Measurements from ENCODE around the gene PSMA5. TPM values are rescaled to one million over a fixed set of nuclear protein-coding genes. Genes with fewer than 3 reads are reported as not detected.

Gene PSMA5
- total RNA-seq, 1 experiment from 2014 or later = 150 TPM

- H3K9me3 Mint-ChIP-seq = no peaks in the 10 kb centered on the region
- no peak overlapping the region for H3K27ac Mint-ChIP-seq
- H3K36me3 Mint-ChIP-seq = peaks cover 35% of the 10 kb centered on the region
- ATAC-seq = no peak
- H3K4me3 Mint-ChIP-seq = no peak overlapping the region
- CTCF ChIA-PET = interaction anchor here (1.3 to 1.6 kb wide), 2 partner anchors 19 to 47 kb away, joined by 3 to 5 read pairs; partner anchors contain the start of gene SORT1
- no peak for DNase-seq (ENCODE audit: low spot score)
- TF ChIP-seq ZBTB21 (CRISPR knock-in tag; IDR thresholded peaks at IDR 0.05; ENCODE audit: borderline replicate concordance) (no peak), ZNF219 (CRISPR knock-in tag; IDR thresholded peaks at IDR 0.05; ENCODE audit: borderline replicate concordance) (no peak), NR2C2 (CRISPR knock-in tag; IDR thresholded peaks at IDR 0.05) (no peak), JUN (CRISPR knock-in tag; IDR thresholded peaks at IDR 0.05) (no peak)
- POLR2A ChIA-PET = no interaction called here
- no peaks in the 10 kb centered on the region for H3K4me1 Mint-ChIP-seq
- H3K27me3 Mint-ChIP-seq (ENCODE audit: low read depth) = no peaks in the 10 kb centered on the region
Measured at GRCh38 chr1:109351457-109351856, 74.8 kb downstream of the PSMA5 start.

DNA sequence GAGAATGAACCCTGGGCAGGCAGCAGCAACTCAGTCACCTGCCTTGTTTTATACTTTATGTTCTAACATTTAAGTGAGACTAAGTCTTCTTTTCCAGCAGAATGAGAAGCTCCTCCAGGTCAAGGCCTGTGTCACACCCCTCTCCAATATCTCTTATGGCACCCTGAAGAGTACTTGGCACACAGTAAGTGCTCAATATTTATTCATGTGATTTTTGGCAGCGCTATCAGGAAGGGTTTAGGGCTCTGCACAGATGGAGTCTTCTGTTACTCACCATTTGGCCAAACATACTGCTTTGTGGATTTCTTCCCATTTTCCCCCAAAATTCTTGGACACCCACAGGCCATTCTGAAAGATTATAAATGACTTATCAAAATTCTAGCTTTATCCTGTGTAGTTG lies 75.6 kb downstream of the PSMA5 start:
- ChIA-PET CTCF (interaction anchor here (1.3 to 1.6 kb wide), 2 partner anchors 20 to 47 kb away, joined by 3 to 5 read pairs; partner anchors contain the start of gene SORT1), POLR2A (interaction anchor here (1.3 kb wide), 1 partner anchor 47 kb away, joined by 3 read pairs; the partner anchor contains the start of gene SORT1)
- DNase-seq (ENCODE audit: low spot score) (no peak), ATAC-seq (no peak)
- Mint-ChIP-seq H3K36me3 (peaks cover 36% of the 10 kb centered on the region), H3K27ac (no peak overlapping the region), H3K4me1 (no peaks in the 10 kb centered on the region), H3K27me3 (ENCODE audit: low read depth) (no peaks in the 10 kb centered on the region), H3K9me3 (no peaks in the 10 kb centered on the region), H3K4me3 (no peak overlapping the region)
- TF ChIP-seq PRRX2 (CRISPR knock-in tag; IDR thresholded peaks at IDR 0.05) (no peak), ZNF317 (CRISPR knock-in tag; IDR thresholded peaks at IDR 0.05; ENCODE audit: borderline replicate concordance, low read depth) (no peak), FOXK1 (CRISPR knock-in tag; IDR thresholded peaks at IDR 0.05) (no peak)
- TF ChIP-seq, protein P1, sequence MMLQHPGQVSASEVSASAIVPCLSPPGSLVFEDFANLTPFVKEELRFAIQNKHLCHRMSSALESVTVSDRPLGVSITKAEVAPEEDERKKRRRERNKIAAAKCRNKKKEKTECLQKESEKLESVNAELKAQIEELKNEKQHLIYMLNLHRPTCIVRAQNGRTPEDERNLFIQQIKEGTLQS (CRISPR knock-in tag; conservative IDR thresholded peaks at IDR 0.05) = no peak

DNA sequence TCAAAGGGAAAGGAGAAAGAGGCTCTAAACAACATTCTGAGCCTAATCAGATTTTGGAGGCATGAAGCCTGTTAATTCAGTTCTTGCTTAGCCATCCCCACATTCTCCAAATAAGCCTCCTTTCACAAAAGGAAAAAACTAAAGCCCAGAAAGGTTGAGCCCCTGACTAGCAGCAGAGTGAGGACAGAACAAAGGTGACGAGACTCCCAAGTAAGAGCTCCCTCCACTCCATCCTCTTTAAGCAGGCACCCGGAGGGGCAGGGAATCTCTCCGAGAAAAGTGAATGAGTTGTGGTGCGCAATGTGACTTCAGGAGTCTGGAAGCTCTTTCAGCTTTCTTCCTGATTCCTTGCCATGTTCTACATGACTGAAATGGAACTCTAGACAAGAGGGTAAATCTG lies 76.1 kb downstream of the PSMA5 start:
- H3K36me3 Mint-ChIP-seq = peaks cover 40% of the 10 kb centered on the region
- TF ChIP-seq, protein P2, sequence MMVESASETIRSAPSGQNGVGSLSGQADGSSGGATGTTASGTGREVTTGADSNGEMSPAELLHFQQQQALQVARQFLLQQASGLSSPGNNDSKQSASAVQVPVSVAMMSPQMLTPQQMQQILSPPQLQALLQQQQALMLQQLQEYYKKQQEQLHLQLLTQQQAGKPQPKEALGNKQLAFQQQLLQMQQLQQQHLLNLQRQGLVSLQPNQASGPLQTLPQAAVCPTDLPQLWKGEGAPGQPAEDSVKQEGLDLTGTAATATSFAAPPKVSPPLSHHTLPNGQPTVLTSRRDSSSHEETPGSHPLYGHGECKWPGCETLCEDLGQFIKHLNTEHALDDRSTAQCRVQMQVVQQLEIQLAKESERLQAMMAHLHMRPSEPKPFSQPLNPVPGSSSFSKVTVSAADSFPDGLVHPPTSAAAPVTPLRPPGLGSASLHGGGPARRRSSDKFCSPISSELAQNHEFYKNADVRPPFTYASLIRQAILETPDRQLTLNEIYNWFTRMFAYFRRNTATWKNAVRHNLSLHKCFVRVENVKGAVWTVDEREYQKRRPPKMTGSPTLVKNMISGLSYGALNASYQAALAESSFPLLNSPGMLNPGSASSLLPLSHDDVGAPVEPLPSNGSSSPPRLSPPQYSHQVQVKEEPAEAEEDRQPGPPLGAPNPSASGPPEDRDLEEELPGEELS (CRISPR knock-in tag; IDR thresholded peaks at IDR 0.05) = no peak
- no peak for TF ChIP-seq JAZF1 (CRISPR knock-in tag; IDR thresholded peaks at IDR 0.05)
- no peak for TF ChIP-seq FOXK1 (CRISPR knock-in tag; IDR thresholded peaks at IDR 0.05)
- no peak for TF ChIP-seq SOX15 (CRISPR knock-in tag; IDR thresholded peaks at IDR 0.05)
- TF ChIP-seq ZNF263 (CRISPR knock-in tag; IDR thresholded peaks at IDR 0.05; ENCODE audit: low read depth) = no peak
- TF ChIP-seq NR2C2 (CRISPR knock-in tag; IDR thresholded peaks at IDR 0.05) = no peak
- TF ChIP-seq ELF4 (CRISPR knock-in tag; IDR thresholded peaks at IDR 0.05; ENCODE audit: low read depth) = no peak
- no peak for TF ChIP-seq CREB1 (CRISPR knock-in tag; IDR thresholded peaks at IDR 0.05)
- TF ChIP-seq KAT7 (CRISPR knock-in tag; IDR thresholded peaks at IDR 0.05; ENCODE audit: borderline replicate concordance) = no peak
- TF ChIP-seq IRF1 (CRISPR knock-in tag; IDR thresholded peaks at IDR 0.05) = no peak
- TF ChIP-seq ZSCAN18 (CRISPR knock-in tag; IDR thresholded peaks at IDR 0.05) = no peak
- TF ChIP-seq, protein P3, sequence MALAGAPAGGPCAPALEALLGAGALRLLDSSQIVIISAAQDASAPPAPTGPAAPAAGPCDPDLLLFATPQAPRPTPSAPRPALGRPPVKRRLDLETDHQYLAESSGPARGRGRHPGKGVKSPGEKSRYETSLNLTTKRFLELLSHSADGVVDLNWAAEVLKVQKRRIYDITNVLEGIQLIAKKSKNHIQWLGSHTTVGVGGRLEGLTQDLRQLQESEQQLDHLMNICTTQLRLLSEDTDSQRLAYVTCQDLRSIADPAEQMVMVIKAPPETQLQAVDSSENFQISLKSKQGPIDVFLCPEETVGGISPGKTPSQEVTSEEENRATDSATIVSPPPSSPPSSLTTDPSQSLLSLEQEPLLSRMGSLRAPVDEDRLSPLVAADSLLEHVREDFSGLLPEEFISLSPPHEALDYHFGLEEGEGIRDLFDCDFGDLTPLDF (CRISPR knock-in tag; IDR thresholded peaks at IDR 0.05) = no peak
- TF ChIP-seq ZBTB21 (CRISPR knock-in tag; IDR thresholded peaks at IDR 0.05; ENCODE audit: borderline replicate concordance) = no peak
- TF ChIP-seq TCF7 (CRISPR knock-in tag; IDR thresholded peaks at IDR 0.05; ENCODE audit: low read depth) = no peak
- no peak for TF ChIP-seq AR (CRISPR knock-in tag; IDR thresholded peaks at IDR 0.05)

More for the DNA sequence above, 76.1 kb downstream of the PSMA5 start:
- no peaks in the 10 kb centered on the region for H3K27me3 Mint-ChIP-seq (ENCODE audit: low read depth)
- ATAC-seq = no peak
- no peak overlapping the region for H3K4me3 Mint-ChIP-seq
- H3K9me3 Mint-ChIP-seq = no peaks in the 10 kb centered on the region
- DNase-seq (ENCODE audit: low spot score) = no peak
- no peak overlapping the region for H3K27ac Mint-ChIP-seq
- CTCF ChIA-PET = interaction anchor here (1.3 to 1.6 kb wide), 2 partner anchors 21 to 48 kb away, joined by 3 to 5 read pairs; partner anchors contain the start of gene SORT1
- POLR2A ChIA-PET = interaction anchor here (1.3 kb wide), 1 partner anchor 48 kb away, joined by 3 read pairs; the partner anchor contains the start of gene SORT1
- no peaks in the 10 kb centered on the region for H3K4me1 Mint-ChIP-seq

Data from WTC11 (cell line).